GM19193 (cell line): Measurements from ENCODE around the gene ANG.

ENCODE experiments used
- POLR2A ChIP-seq: IDR thresholded peaks from 4 replicates; pipeline ENCODE4 v1.6.1; 2011; ENCODE audit not compliant: insufficient read depth, insufficient read length; ENCODE audit errors: extremely low read depth

Gene ANG

DNA sequence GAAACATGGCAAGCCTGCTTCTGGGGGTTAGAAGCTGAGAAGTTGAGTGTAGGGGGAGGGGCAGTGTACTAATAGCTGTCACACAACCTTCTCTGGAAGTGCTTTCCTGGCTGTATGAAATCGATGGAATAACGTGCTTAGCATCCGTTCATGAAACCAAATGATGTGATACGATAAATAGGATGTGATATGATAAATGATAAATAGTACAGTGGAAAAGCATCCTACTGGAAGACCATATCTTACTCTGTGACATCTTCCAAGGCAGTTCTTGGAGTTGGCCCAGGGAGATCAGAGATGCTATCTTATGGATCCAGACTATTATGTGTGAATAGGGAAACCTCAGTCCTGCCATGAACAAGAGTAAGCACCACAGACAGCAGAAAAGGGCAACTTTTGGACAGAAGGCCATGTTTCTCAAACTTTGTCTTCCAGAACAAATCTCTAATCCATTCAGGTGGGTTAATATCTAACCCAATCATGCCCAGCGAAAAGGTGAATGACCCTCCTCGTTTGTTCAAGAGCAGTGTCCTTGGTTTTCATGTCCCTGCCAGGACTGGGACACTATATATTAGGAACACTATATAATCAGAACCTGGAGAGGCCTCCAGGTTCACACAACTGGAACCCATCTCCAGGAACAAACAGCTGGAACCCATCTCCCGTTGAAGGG lies at the start of gene ANG:
Gene ANG (plus strand): TSS at position 598 of the 673 bp plus-strand sequence. CDS start 4,801 bp downstream, outside the sequence.
- TF ChIP-seq POLR2A: no peak

- no peak for TF ChIP-seq POLR2A
Measured at GRCh38 chr14:20641591-20641990, 47.0 kb upstream of the ANG start, which contains the start of gene OR6S1. Gene OR6S1 (minus strand): TSS chr14:20641691. CDS start chr14:20641691, 0 bp downstream.

DNA sequence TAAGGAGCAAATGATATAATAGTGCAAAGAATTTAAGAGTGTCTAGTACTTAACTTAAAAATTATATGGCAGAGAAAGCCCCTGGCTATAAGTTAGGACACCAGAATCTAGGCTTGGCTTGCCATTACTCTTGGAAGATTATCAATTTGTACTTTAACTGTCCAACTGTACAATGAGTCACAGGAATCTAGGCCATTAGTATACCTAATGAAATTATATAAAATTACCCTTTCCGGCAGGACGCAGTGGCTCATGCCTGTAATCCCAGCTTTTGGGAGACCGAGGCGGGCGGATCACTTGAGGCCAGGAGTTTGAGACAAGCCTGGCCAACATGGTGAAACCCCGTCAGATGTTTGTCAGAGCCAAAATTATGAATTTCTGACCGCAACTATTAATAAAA lies 46.4 kb upstream of the ANG start:
- no peak for TF ChIP-seq POLR2A

- no peak for TF ChIP-seq POLR2A
Measured at GRCh38 chr14:20644520-20644919, 44.0 kb upstream of the ANG start.

GRCh38 chr14:20645481-20645880 lies 43.1 kb upstream of the ANG start:
- no peak for TF ChIP-seq POLR2A

- TF ChIP-seq POLR2A: no peak
Measured at GRCh38 chr14:20652996-20653975, 35.3 kb upstream of the ANG start.

DNA sequence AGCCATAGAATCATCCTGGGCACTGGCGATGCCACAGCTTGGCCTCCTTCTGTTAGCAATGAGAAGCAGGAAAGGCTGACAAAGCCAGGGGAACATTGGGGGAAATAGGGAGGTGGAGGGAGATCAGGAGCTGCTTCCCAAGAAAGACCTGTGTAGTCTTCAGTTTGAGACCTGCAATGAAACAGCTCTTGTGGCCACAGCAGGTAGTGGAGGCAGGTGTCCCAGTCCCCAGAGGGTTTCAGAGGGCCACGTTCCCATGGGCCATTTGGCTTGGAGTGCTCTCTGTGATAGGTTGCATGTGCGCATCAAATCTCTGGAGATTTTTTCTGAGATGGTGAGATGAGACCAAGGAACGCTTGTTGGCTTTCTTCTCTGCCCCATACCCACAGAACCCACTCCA lies 32.7 kb upstream of the ANG start:
- TF ChIP-seq POLR2A: no peak

- no peak for TF ChIP-seq POLR2A
Measured at GRCh38 chr14:20656274-20656673, 32.3 kb upstream of the ANG start.

DNA sequence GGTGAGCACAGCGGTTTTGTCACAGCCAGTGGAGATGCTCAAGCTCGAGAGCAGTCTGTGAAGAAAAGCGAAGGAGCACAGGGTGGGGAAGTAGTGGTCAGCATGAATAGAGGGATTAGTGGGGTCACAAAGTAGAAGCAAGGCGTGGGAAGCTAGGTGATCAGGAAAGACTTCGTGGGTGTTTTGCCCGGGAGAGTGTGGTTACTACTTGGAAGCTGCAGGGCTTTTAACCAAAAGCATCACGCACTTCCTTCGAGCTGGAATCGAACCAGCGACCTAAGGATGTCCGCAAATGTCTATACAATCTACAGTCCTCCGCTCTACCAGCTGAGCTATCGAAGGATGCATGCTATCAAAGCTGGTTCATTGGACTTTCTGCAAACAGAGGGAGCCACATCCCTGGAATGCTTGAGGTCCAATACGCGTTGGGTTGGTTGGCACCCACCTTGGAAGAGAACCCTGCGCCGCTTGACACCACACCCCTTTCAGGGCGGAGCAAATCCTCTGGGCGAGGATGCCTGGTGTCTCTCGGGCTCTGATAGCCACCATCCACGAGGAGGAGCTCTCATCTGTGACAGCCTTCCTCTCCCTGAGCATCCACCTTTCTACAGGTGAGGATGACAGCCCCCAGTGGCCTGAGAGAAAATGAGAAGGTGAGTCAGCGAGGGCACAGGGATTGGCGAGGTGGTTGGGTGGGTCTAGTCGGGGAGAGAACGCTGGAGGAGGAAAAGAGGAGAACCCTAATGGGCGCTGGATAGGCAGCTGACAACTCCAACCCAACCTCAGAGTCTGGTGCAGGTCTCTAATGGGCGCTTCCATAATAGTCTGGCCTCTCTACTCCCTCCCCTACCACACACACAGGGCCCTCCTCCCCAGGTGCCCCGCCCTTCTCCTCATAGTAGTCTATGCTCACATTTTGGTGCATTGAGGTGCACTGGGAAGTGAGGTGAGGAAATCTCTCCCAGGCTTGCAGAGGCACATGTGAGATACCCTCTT lies 31.1 kb upstream of the ANG start:
- no peak for TF ChIP-seq POLR2A

DNA sequence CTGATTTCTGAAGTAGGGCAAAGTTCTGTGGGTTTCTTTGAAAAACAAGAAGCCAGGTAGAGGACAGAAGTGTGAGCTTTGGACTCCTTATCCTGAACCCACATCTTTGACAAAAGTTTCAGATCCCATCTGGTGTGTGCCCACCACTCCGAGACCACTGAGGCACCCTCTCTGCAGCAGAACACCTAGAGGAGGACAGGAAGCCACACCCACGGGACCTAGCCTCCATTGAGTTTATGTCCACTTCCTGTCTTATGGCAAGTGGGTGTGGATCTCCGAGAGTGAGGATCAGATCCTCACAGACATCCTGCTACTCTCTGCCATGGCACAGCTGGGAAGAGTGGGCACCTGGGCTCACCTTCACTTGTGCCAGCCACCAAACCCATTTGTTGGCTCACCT lies 30.3 kb upstream of the ANG start:
- TF ChIP-seq POLR2A: no peak

DNA sequence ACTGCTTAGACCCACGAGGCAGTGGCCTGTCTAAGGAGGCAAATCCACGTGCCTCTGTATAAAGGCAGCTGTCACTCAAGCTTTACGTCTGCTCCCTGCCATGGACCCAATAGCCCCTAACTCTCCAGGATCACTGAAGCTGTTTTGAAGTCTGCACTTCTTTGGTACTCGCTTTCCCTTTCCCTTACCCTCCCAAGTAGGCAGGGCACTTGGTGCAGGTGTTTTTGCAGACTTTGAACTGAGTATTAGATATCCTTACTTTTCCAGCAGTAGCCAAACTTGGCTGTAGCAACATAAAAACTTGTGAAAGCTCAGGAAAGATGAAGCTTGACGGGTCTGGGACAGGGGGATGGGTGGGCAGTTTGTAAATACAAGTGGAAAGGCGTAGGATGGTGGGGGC lies 29.2 kb upstream of the ANG start:
- no peak for TF ChIP-seq POLR2A

DNA sequence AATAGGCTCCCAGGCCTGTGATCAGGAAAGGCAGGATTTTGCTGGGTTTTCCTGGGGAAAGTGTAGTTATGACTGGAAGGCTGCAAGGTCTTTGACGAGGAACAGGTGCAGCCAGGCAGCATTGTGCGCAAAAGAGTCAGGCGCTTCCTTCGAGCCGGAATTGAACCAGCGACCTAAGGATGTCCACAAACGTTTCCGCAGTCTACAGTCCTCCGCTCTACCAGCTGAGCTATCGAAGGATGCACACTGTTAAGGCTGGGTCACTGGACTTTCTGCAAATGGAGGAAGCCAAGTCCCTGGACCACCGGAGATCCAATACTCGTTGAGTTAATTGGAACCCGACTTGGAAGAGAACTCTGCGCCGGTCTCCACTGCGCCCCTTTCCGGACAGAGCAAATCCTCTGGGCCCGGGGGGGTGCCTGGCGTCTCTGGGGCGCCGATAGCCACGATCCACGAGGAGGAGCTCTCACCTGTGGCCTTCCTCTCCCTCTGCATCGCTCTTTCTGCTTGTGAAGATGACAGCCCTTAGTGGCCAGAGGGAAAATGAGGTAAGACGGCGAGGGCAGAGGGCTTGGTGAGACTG lies 28.7 kb upstream of the ANG start:
- peak; percentile 20 for TF ChIP-seq POLR2A

DNA sequence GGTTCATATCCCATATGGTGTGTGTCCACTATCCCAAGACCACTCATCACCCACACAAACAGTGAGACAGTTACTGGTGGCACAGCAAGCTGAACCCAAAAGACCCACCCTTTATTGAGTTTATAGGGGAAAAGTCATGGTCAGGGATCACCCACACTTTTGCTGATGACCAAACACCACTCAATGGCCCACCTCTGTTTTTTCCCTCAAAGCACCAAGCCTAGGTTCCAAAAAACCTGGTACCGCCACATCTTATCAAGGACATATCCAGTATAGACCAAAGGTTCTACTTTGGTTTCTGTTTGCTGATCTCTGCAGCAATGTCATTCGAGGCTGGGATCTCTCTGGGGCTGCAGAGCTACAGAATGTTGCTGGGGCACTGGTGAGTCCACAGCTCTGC lies 27.4 kb upstream of the ANG start:
- TF ChIP-seq POLR2A: peak; percentile 3
